Measurements from ENCODE around the gene RPL35A.
"Not testable (repeated sequence)": the region's sequence is repeated elsewhere in the genome, so short reads cannot be mapped to it uniquely, and the experiment has no call there.

RPL35A gene

GRCh38 chr3:197952440-197952839 lies 2.5 kb downstream of the RPL35A start:
- DNase-seq (ENCODE audit: low spot score) = no peak

GRCh38 chr3:197953325-197953724 lies 3.3 kb downstream of the RPL35A start:
- no peak for DNase-seq (ENCODE audit: low spot score)

- DNase-seq (ENCODE audit: low spot score) = no peak
Observed at GRCh38 chr3:197953881-197954280, 3.9 kb downstream of the RPL35A start.

- no peak for DNase-seq (ENCODE audit: low spot score)
Observed at GRCh38 chr3:197955892-197956477, 6.0 kb downstream of the RPL35A start.

GRCh38 chr3:197956626-197956988 lies 6.6 kb downstream of the RPL35A start:
- no peak for DNase-seq (ENCODE audit: low spot score)

GRCh38 chr3:197957790-197958133 lies 7.8 kb downstream of the RPL35A start:
- no peak for DNase-seq (ENCODE audit: low spot score)

- DNase-seq (ENCODE audit: low spot score) = no peak
Observed at GRCh38 chr3:197958346-197958745, 8.4 kb downstream of the RPL35A start.

- DNase-seq (ENCODE audit: low spot score) = not testable (repeated sequence)
Observed at GRCh38 chr3:197958848-197959247, 8.9 kb downstream of the RPL35A start.

GRCh38 chr3:197959500-197959890 lies 9.5 kb downstream of the RPL35A start:
- DNase-seq (ENCODE audit: low spot score) = no peak

- DNase-seq (ENCODE audit: low spot score) = peak; percentile 89
Observed at GRCh38 chr3:197959891-197960693, 10.1 kb downstream of the RPL35A start, which contains the start of gene LMLN. TSS of gene LMLN (plus strand) at chr3:197960217. CDS start at chr3:197960246, 29 bp downstream.

- DNase-seq (ENCODE audit: low spot score) = no peak
Observed at GRCh38 chr3:197960694-197961581, 10.9 kb downstream of the RPL35A start.

GRCh38 chr3:197961582-197961945 lies 11.6 kb downstream of the RPL35A start:
- DNase-seq (ENCODE audit: low spot score) = no peak

GRCh38 chr3:197963019-197963637 lies 13.1 kb downstream of the RPL35A start:
- no peak for DNase-seq (ENCODE audit: low spot score)

GRCh38 chr3:197967337-197967989 lies 17.5 kb downstream of the RPL35A start:
- not testable (repeated sequence) for DNase-seq (ENCODE audit: low spot score)

- no peak for DNase-seq (ENCODE audit: low spot score)
Observed at GRCh38 chr3:197970588-197970987, 20.6 kb downstream of the RPL35A start.

GRCh38 chr3:197974016-197974415 lies 24.0 kb downstream of the RPL35A start:
- no peak for DNase-seq (ENCODE audit: low spot score)

- no peak for DNase-seq (ENCODE audit: low spot score)
Observed at GRCh38 chr3:197975311-197975710, 25.3 kb downstream of the RPL35A start.

- DNase-seq (ENCODE audit: low spot score) = no peak
Observed at GRCh38 chr3:197983076-197983475, 33.1 kb downstream of the RPL35A start.

GRCh38 chr3:197989651-197990050 lies 39.7 kb downstream of the RPL35A start:
- no peak for DNase-seq (ENCODE audit: low spot score)

GRCh38 chr3:197994736-197995135 lies 44.7 kb downstream of the RPL35A start:
- no peak for DNase-seq (ENCODE audit: low spot score)

GRCh38 chr3:197996855-197997254 lies 46.9 kb downstream of the RPL35A start:
- DNase-seq (ENCODE audit: low spot score) = no peak

- no peak for DNase-seq (ENCODE audit: low spot score)
Observed at GRCh38 chr3:197997936-197998335, 47.9 kb downstream of the RPL35A start.
